Smooth muscle cell (in vitro differentiated cells): ENCODE measurements around the gene DHCR7. TPM values are rescaled to one million over a fixed set of nuclear protein-coding genes. Genes with fewer than 3 reads are reported as not detected.

Experiments
- DNase-seq: peaks from one replicate; lab custom pipeline; 2025; ENCODE audit not compliant: unreplicated experiment; lab: John Stamatoyannopoulos, UW
- H2AFZ ChIP-seq: fragments of 200-600 bp; sonication (generic); 2 replicates; pipeline ENCODE4 v1.6.0; 2016; ENCODE audit warnings: antibody characterized with exemption, low read depth, mild to moderate bottlenecking
- H3F3A ChIP-seq: fragments of 200-600 bp; sonication (generic); 2 replicates; pipeline ENCODE4 v1.6.0; 2017; ENCODE audit warnings: antibody characterized with exemption, low read depth
- H3K27ac ChIP-seq: fragments of 200-600 bp; sonication (generic); 2 replicates; pipeline ENCODE4 v1.5.1; 2016; ENCODE audit warnings: low read depth, mild to moderate bottlenecking
- H3K27me3 ChIP-seq: fragments of 200-600 bp; sonication (generic); 2 replicates; pipeline ENCODE4 v1.6.1; 2016; ENCODE audit warnings: low read depth, mild to moderate bottlenecking
- H3K36me3 ChIP-seq: fragments of 200-600 bp; sonication (generic); 2 replicates; pipeline ENCODE4 v1.5.1; 2016; ENCODE audit warnings: low read depth
- H3K4me1 ChIP-seq: fragments of 200-600 bp; sonication (generic); 2 replicates; pipeline ENCODE4 v1.5.1; 2016; ENCODE audit warnings: low read depth
- H3K4me2 ChIP-seq: fragments of 200-600 bp; sonication (generic); 2 replicates; pipeline ENCODE4 v1.6.0; 2016; ENCODE audit warnings: mild to moderate bottlenecking
- H3K4me3 ChIP-seq: fragments of 200-600 bp; sonication (generic); 2 replicates; pipeline ENCODE4 v1.5.1; 2016; ENCODE audit warnings: mild to moderate bottlenecking
- H3K79me2 ChIP-seq: fragments of 200-600 bp; sonication (generic); 2 replicates; pipeline ENCODE4 v1.6.0; 2016; ENCODE audit warnings: low read depth, mild to moderate bottlenecking
- H3K9ac ChIP-seq: fragments of 200-600 bp; sonication (generic); 2 replicates; pipeline ENCODE4 v1.6.0; 2016; ENCODE audit warnings: low read depth
- H3K9me3 ChIP-seq: fragments of 200-600 bp; sonication (generic); replicated peaks from 2 replicates; pipeline ENCODE4 v1.5.1; 2016; ENCODE audit warnings: low read depth
- H4K20me1 ChIP-seq: fragments of 200-600 bp; sonication (generic); 2 replicates; pipeline ENCODE4 v1.6.0; 2016; ENCODE audit warnings: low read depth
- CTCF ChIP-seq: fragments of 200-600 bp; sonication (generic); IDR thresholded peaks from 2 replicates; pipeline ENCODE4 v1.5.1; 2017; ENCODE audit warnings: borderline replicate concordance, mild to moderate bottlenecking, antibody characterized with exemption; ENCODE audit not compliant: insufficient read depth, poor library complexity, severe bottlenecking
- WGBS: methylation state at CpG from one replicate; pipeline ENCODE4 v1.1.7; 2016; ENCODE audit warnings: low lambda C conversion rate; 5-methylcytosine and 5-hydroxymethylcytosine counted together
- polyA plus RNA-seq: library from polyadenylated mRNA; unstranded; fragments of >200 nt; fragmentation: Nextera tagmentation; extraction: Ambion mirVana; gene quantifications from 2 replicates; pipeline ENCODE4 v1.2.1, GENCODE V29; 2016
- total RNA-seq: library from RNA; depleted of rRNA; stranded (reverse); fragments of >200 nt; gene quantifications from 2 replicates; pipeline ENCODE4 v1.2.3, GENCODE V29; 2014

The DHCR7 gene
- total and polyA plus RNA-seq, 2 experiments from 2014 or later, result 50.1 to 99.1 TPM

- no peak for DNase-seq
- H3K36me3 ChIP-seq, result no peaks in the 10 kb centered on the region
These were observed 41.3 kb upstream of the DHCR7 start for GRCh38 chr11:71489311-71490043.

GRCh38 chr11:71488681-71489270, 40.6 kb upstream of the DHCR7 start:
- 92% methylated on average over 6 of the region's 6 CpGs for WGBS

More at GRCh38 chr11:71489311-71490043, 41.3 kb upstream of the DHCR7 start:
- Histone ChIP-seq H2AFZ (no peak overlapping the region), H3K4me1 (no peaks in the 10 kb centered on the region), H3K9me3 (no peaks in the 10 kb centered on the region), H4K20me1 (no peaks in the 10 kb centered on the region), H3K9ac (no peak overlapping the region), H3F3A (no peaks in the 10 kb centered on the region), H3K4me3 (no peak overlapping the region), H3K4me2 (no peak overlapping the region), H3K79me2 (no peaks in the 10 kb centered on the region), H3K27me3 (no peaks in the 10 kb centered on the region), H3K27ac (no peak overlapping the region)
- TF ChIP-seq CTCF, result no peak
- WGBS, result 87% methylated on average over 15 of the region's 15 CpGs

GRCh38 chr11:71486320-71486719, 38.1 kb upstream of the DHCR7 start:
- 93% methylated on average over 1 of the region's 1 CpG for WGBS
- no peaks in the 10 kb centered on the region for H3K36me3 ChIP-seq
- H4K20me1 ChIP-seq, result no peaks in the 10 kb centered on the region
- no peak overlapping the region for H2AFZ ChIP-seq
- no peak for DNase-seq
- H3K4me3 ChIP-seq, result no peak overlapping the region
- H3K4me1 ChIP-seq, result no peaks in the 10 kb centered on the region
- no peaks in the 10 kb centered on the region for H3K9me3 ChIP-seq
- H3K9ac ChIP-seq, result no peak overlapping the region
- H3K79me2 ChIP-seq, result no peaks in the 10 kb centered on the region
- TF ChIP-seq CTCF, result no peak
- no peaks in the 10 kb centered on the region for H3F3A ChIP-seq
- no peak overlapping the region for H3K4me2 ChIP-seq
- no peak overlapping the region for H3K27ac ChIP-seq
- H3K27me3 ChIP-seq, result no peaks in the 10 kb centered on the region

More at GRCh38 chr11:71488681-71489270, 40.6 kb upstream of the DHCR7 start:
- Histone ChIP-seq H3K4me1 (no peaks in the 10 kb centered on the region), H3K79me2 (no peaks in the 10 kb centered on the region), H2AFZ (no peak overlapping the region), H3K4me2 (no peak overlapping the region), H3K9ac (no peak overlapping the region), H3K36me3 (no peaks in the 10 kb centered on the region), H3K27ac (no peak overlapping the region), H4K20me1 (no peaks in the 10 kb centered on the region), H3F3A (no peaks in the 10 kb centered on the region), H3K27me3 (no peaks in the 10 kb centered on the region), H3K9me3 (no peaks in the 10 kb centered on the region), H3K4me3 (no peak overlapping the region)
- TF ChIP-seq CTCF, result no peak
- DNase-seq, result no peak
